Transverse colon (tissue), 4 donors: ENCODE results near the gene GRAMD2B. TPM values are rescaled to one million over a fixed set of nuclear protein-coding genes. Genes with fewer than 3 reads are reported as not detected.
"Not testable (repeated sequence)": the region's sequence is repeated elsewhere in the genome, so short reads cannot be mapped to it uniquely, and the experiment has no call there.

ENCODE experiments used
- DNase-seq: peaks from one replicate; pipeline ENCODE4 v3.0.0-alpha.2; 2019
- H3K27ac ChIP-seq, 4 donors: fragments of 200-600 bp; sonication (generic); 2 replicates each; pipeline ENCODE4 v1.5.1; 2016 to 2018; ENCODE audit warnings: inconsistent platforms in 4 of 4
- H3K27me3 ChIP-seq: fragments of 200-600 bp; sonication (generic); 2 replicates; pipeline ENCODE4 v1.5.1; 2017; ENCODE audit warnings: inconsistent platforms
- H3K36me3 ChIP-seq, 4 donors: fragments of 200-600 bp; sonication (generic); 2 replicates each; pipeline ENCODE4 v1.5.1; 2017 to 2019; ENCODE audit warnings: inconsistent platforms in 4 of 4
- H3K4me1 ChIP-seq, 4 donors: fragments of 200-600 bp; sonication (generic); 2 replicates each; pipeline ENCODE4 v1.5.1; 2017 to 2020; ENCODE audit warnings: inconsistent platforms in 4 of 4
- H3K4me3 ChIP-seq, 4 donors: fragments of 200-600 bp; sonication (generic); 1 replicate in 1 of 4; 2 replicates in 3 of 4; pipeline versions ENCODE4 v1.5.1 to v1.6.1; 2017 to 2019; ENCODE audit warnings: inconsistent platforms in 4 of 4
- H3K9me3 ChIP-seq, 2 donors: fragments of 200-600 bp; sonication (generic); 2 replicates each; pipeline ENCODE4 v1.5.1; 2017 to 2019; ENCODE audit warnings: inconsistent platforms in 2 of 2
- CTCF ChIP-seq, 5 experiments: fragments of 200-600 bp in 3 of 5; fragments of 450-650 bp in 2 of 5; sonication (generic) in 3 of 5; IDR thresholded peaks; 1 replicate in 2 of 5; 2 replicates in 3 of 5; pipeline ENCODE4 v1.5.1; 2016 to 2017; ENCODE audit warnings: antibody characterized with exemption in 5 of 5, inconsistent platforms in 3 of 5, mild to moderate bottlenecking in 2 of 5, moderate library complexity in 1 of 5
- EP300 ChIP-seq: sonication (generic); formaldehyde crosslinking; IDR thresholded peaks from one replicate; pipeline ENCODE4 v1.6.1; 2017; ENCODE audit warnings: antibody characterized with exemption, low read depth
- POLR2A ChIP-seq: fragments of 450-650 bp; IDR thresholded peaks from one replicate; pipeline ENCODE4 v1.6.1; 2016; ENCODE audit warnings: antibody characterized with exemption, mild to moderate bottlenecking, moderate library complexity
- POLR2AphosphoS5 ChIP-seq, 3 donors: sonication (generic); formaldehyde crosslinking; IDR thresholded peaks; one replicate each; pipeline ENCODE4 v1.6.1; 2016; ENCODE audit warnings: antibody characterized with exemption in 3 of 3
- WGBS, 2 donors: methylation state at CpG; one replicate each; pipeline ENCODE4 v1.1.5; 2018; ENCODE audit warnings: low coverage in 1 of 2; 5-methylcytosine and 5-hydroxymethylcytosine counted together
- in situ Hi-C, 4 donors: fragments of 200-750 bp; cut with MboI; loops; one replicate each; pipeline versions ENCODE4 v1.15.0 to v1.15.1; 2017; ENCODE audit warnings: low sequenced_read_pairs in 3 of 4, low pct_ligation_motif_present in 1 of 4, low pct_unique_long_range_greater_than_20kb in 1 of 4
- intact Hi-C: fragments of 100-400 bp; cut with DNase I; formaldehyde crosslinking; loops from one replicate; pipeline ENCODE4 v1.15.1; 2023; ENCODE audit warnings: low total_unique reads
- total RNA-seq, 4 donors: library from RNA; depleted of rRNA; stranded (reverse); fragments of >200 nt; gene quantifications; one replicate each; pipeline ENCODE4 v1.1.0, GENCODE V29; 2016

Gene GRAMD2B
- total RNA-seq, 4 donors from 2014 or later: 93.9 to 191 (median 161) TPM

- DNase-seq: no peak
- in situ Hi-C loops (no loop called here), intact Hi-C loops (no loop called here)
- Histone ChIP-seq H3K27me3 (no peaks in the 10 kb centered on the region), H3K27ac (peak overlapping the region in 2 of 4 donors; percentile 10 to 41), H3K4me3 (no peak overlapping the region), H3K4me1 (peaks cover 9 to 24% (median 14%) of the 10 kb centered on the region in 4 donors), H3K9me3 (no peaks in the 10 kb centered on the region), H3K36me3 (no peaks in the 10 kb centered on the region)
- no peak for TF ChIP-seq POLR2A
- 73 to 81% methylated on average over 5 to 8 of the region's 8 CpGs for WGBS, 2 donors
Measured at GRCh38 chr5:126435261-126435660, 12.1 kb downstream of the GRAMD2B start.

- no peak for DNase-seq
- intact Hi-C loops (no loop called here), in situ Hi-C loops (no loop called here)
- TF ChIP-seq EP300: no peak
- no peak for TF ChIP-seq POLR2A
- no peak for TF ChIP-seq CTCF (IDR thresholded peaks at IDR 0.05)
- TF ChIP-seq POLR2AphosphoS5 (IDR thresholded peaks at IDR 0.05): no peak
- WGBS, 2 donors: 25 to 56% methylated on average over 2 of the region's 2 CpGs
- Histone ChIP-seq H3K9me3 (no peaks in the 10 kb centered on the region), H3K27ac (peak overlapping the region in 1 of 4 donors; percentile 41), H3K4me3 (no peak overlapping the region), H3K36me3 (no peaks in the 10 kb centered on the region), H3K27me3 (no peaks in the 10 kb centered on the region), H3K4me1 (peaks cover 9 to 24% (median 14%) of the 10 kb centered on the region in 4 donors)
Measured at GRCh38 chr5:126435714-126436113, 12.5 kb downstream of the GRAMD2B start.

- no peak for DNase-seq
- Histone ChIP-seq H3K9me3 (no peaks in the 10 kb centered on the region), H3K4me3 (no peak overlapping the region), H3K27me3 (no peaks in the 10 kb centered on the region), H3K4me1 (peaks cover 9 to 28% (median 16%) of the 10 kb centered on the region in 4 donors), H3K36me3 (no peaks in the 10 kb centered on the region), H3K27ac (no peak overlapping the region)
- in situ Hi-C loops: no loop called here
- no peak for TF ChIP-seq POLR2A
- TF ChIP-seq POLR2AphosphoS5 (IDR thresholded peaks at IDR 0.05): no peak
- TF ChIP-seq EP300: no peak
- no peak for TF ChIP-seq CTCF (IDR thresholded peaks at IDR 0.05)
- 80% methylated on average over 1 of the region's 1 CpG; no CpG with 5 or more reads in 1 of the 2 donors for WGBS, 2 donors
- intact Hi-C loops: no loop called here
Measured at GRCh38 chr5:126437721-126438120, 14.5 kb downstream of the GRAMD2B start.

- intact Hi-C loops (no loop called here), in situ Hi-C loops (no loop called here)
- no peak for TF ChIP-seq POLR2A
- no peak for TF ChIP-seq EP300
- no peak for TF ChIP-seq CTCF (IDR thresholded peaks at IDR 0.05)
- no peak for TF ChIP-seq POLR2AphosphoS5 (IDR thresholded peaks at IDR 0.05)
- DNase-seq: no peak
- peaks cover 9 to 32% (median 16%) of the 10 kb centered on the region in 4 donors for H3K4me1 ChIP-seq
- no peaks in the 10 kb centered on the region for H3K36me3 ChIP-seq
- 78 to 80% methylated on average over 3 to 4 of the region's 4 CpGs for WGBS, 2 donors
- H3K4me3 ChIP-seq: no peak overlapping the region
- no peaks in the 10 kb centered on the region for H3K9me3 ChIP-seq
- no peaks in the 10 kb centered on the region for H3K27me3 ChIP-seq
- no peak overlapping the region for H3K27ac ChIP-seq
Measured at GRCh38 chr5:126438267-126438666, 15.1 kb downstream of the GRAMD2B start.

GRCh38 chr5:126438868-126439267 is 15.7 kb downstream of the GRAMD2B start:
- Histone ChIP-seq H3K9me3 (no peaks in the 10 kb centered on the region), H3K27ac (no peak overlapping the region), H3K4me3 (no peak overlapping the region), H3K4me1 (peaks cover 9 to 31% (median 16%) of the 10 kb centered on the region in 4 donors), H3K36me3 (no peaks in the 10 kb centered on the region), H3K27me3 (no peaks in the 10 kb centered on the region)
- in situ Hi-C loops: no loop called here
- intact Hi-C loops: no loop called here
- TF ChIP-seq POLR2A (no peak), POLR2AphosphoS5 (IDR thresholded peaks at IDR 0.05) (no peak), CTCF (IDR thresholded peaks at IDR 0.05) (no peak), EP300 (no peak)
- no peak for DNase-seq
- 80 to 83% methylated on average over 2 to 3 of the region's 3 CpGs for WGBS, 2 donors

GRCh38 chr5:126439724-126440123 is 16.5 kb downstream of the GRAMD2B start:
- H3K4me1 ChIP-seq: peaks cover 9 to 31% (median 16%) of the 10 kb centered on the region in 4 donors
- H3K27me3 ChIP-seq, in situ Hi-C loops, H3K9me3 ChIP-seq, H3K27ac ChIP-seq, intact Hi-C loops, DNase-seq, H3K36me3 ChIP-seq, H3K4me3 ChIP-seq: not testable (repeated sequence)
- 88 to 97% methylated on average over 6 of the region's 6 CpGs for WGBS, 2 donors
